Measurements from ENCODE around the gene PXMP4. TPM values are rescaled to one million over a fixed set of nuclear protein-coding genes. Genes with fewer than 3 reads are reported as not detected.

The PXMP4 gene
- total RNA-seq, 1 donor from 2014 or later: 35.6 TPM

GRCh38 chr20:33655164-33655563 lies 64.9 kb downstream of the PXMP4 start:
- no peak overlapping the region for H3K27ac ChIP-seq
- peaks cover 21% of the 10 kb centered on the region for H3K36me3 ChIP-seq
- no peaks in the 10 kb centered on the region for H3K27me3 ChIP-seq
- H3K4me1 ChIP-seq: no peaks in the 10 kb centered on the region
- H3K9me3 ChIP-seq: no peaks in the 10 kb centered on the region
- no peak overlapping the region for H3K4me3 ChIP-seq
- no peak for TF ChIP-seq CTCF (IDR thresholded peaks at IDR 0.05)
- intact Hi-C loops (cut with DNase I): loop anchor here (10.0 kb wide), 1 partner anchor 200 kb away; no protein-coding TSS in a partner anchor
- ATAC-seq: no peak
- no peak for DNase-seq

GRCh38 chr20:33654680-33655161 lies 65.4 kb downstream of the PXMP4 start:
- intact Hi-C loops (cut with DNase I): loop anchor here (10.0 kb wide), 1 partner anchor 200 kb away; no protein-coding TSS in a partner anchor
- Histone ChIP-seq H3K4me1 (no peaks in the 10 kb centered on the region), H3K4me3 (no peak overlapping the region), H3K36me3 (peaks cover 17% of the 10 kb centered on the region), H3K9me3 (no peaks in the 10 kb centered on the region), H3K27ac (no peak overlapping the region), H3K27me3 (no peaks in the 10 kb centered on the region)
- no peak for TF ChIP-seq CTCF (IDR thresholded peaks at IDR 0.05)
- no peak for DNase-seq
- ATAC-seq: no peak

GRCh38 chr20:33653900-33654596 lies 66.1 kb downstream of the PXMP4 start:
- peak; percentile 88 for DNase-seq
- H3K36me3 ChIP-seq: peaks cover 12% of the 10 kb centered on the region
- no peaks in the 10 kb centered on the region for H3K4me1 ChIP-seq
- no peak for TF ChIP-seq CTCF (IDR thresholded peaks at IDR 0.05)
- ATAC-seq: peak; percentile 76
- H3K9me3 ChIP-seq: no peaks in the 10 kb centered on the region
- no peak overlapping the region for H3K27ac ChIP-seq
- no peak overlapping the region for H3K4me3 ChIP-seq
- intact Hi-C loops (cut with DNase I): loop anchor here (10.0 kb wide), 1 partner anchor 199 kb away; no protein-coding TSS in a partner anchor
- H3K27me3 ChIP-seq: no peaks in the 10 kb centered on the region

GRCh38 chr20:33653218-33653899 lies 66.8 kb downstream of the PXMP4 start:
- Histone ChIP-seq H3K4me1 (no peaks in the 10 kb centered on the region), H3K9me3 (no peaks in the 10 kb centered on the region), H3K27me3 (no peaks in the 10 kb centered on the region), H3K4me3 (no peak overlapping the region), H3K36me3 (peaks cover 7% of the 10 kb centered on the region), H3K27ac (no peak overlapping the region)
- peak; percentile 67 for DNase-seq
- TF ChIP-seq CTCF (IDR thresholded peaks at IDR 0.05): peak; percentile 68
- ATAC-seq: peak; percentile 61
- intact Hi-C loops (cut with DNase I): loop anchor here (10.0 kb wide), 1 partner anchor 199 kb away; no protein-coding TSS in a partner anchor

Other genes starting within 250 kb of the PXMP4 start
- gene CBFA2T2, start 230.2 kb downstream of the PXMP4 start, total RNA-seq: 15.7 TPM
- gene C20orf144, start 58.0 kb downstream of the PXMP4 start, total RNA-seq: 0.23 TPM
- gene ACTL10, start 53.4 kb downstream of the PXMP4 start, total RNA-seq: 1.3 TPM
- 56.2 TPM for gene NECAB3, start 45.9 kb downstream of the PXMP4 start, total RNA-seq
- 2.4 TPM for gene E2F1, start 33.9 kb downstream of the PXMP4 start, total RNA-seq
- 4.8 TPM for gene ZNF341, start 11.7 kb upstream of the PXMP4 start, total RNA-seq
- 86.6 TPM for gene CHMP4B, start 91.0 kb upstream of the PXMP4 start, total RNA-seq

All from upper lobe of right lung (tissue), 1 donor.